NOMO-1 treated with DMSO at 0.1 percent for 48 hours (cell line): ENCODE results near the gene CNOT8.

Source experiments
- DNase-seq: peaks from one replicate; lab custom pipeline; 2025; ENCODE audit not compliant: unreplicated experiment; lab: John Stamatoyannopoulos, UW

CNOT8 gene

GRCh38 chr5:154916874-154917273, 58.4 kb downstream of the CNOT8 start:
- no peak for DNase-seq

GRCh38 chr5:154917757-154918156, 59.3 kb downstream of the CNOT8 start:
- DNase-seq: no peak

- DNase-seq: no peak
These were observed 65.3 kb downstream of the CNOT8 start for GRCh38 chr5:154923441-154924430.
